SKM-1 (cell line): ENCODE measurements around the gene C4BPA.

Experiments used
- DNase-seq: peaks from one replicate; lab custom pipeline; 2025; ENCODE audit not compliant: unreplicated experiment; lab: John Stamatoyannopoulos, UW

Gene C4BPA

DNA sequence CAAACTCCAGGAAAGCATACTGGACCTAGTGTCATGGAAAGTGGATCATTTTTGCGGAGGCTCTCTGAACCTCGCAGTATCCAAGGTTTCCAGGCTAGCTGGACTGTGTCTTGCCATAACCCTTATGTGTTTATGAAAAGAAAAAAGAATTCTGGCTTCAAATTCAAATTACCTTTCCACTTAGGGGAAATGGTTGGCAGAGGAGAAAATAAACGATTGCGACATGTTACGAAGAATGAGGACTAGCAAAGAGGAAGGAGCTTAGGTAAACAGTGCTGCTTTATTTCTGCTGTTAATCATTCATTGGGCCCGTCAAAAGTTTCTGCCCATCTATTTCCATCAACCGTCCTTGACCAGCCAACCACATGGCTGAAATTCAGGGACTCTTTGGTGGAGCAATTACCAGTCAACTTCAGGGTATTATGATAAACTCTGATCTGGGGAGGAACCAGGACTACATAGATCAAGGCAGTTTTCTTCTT, at the start of gene C4BPA:
Gene C4BPA (plus strand): TSS at position 342 of the 482 bp plus-strand sequence. CDS start 8,793 bp downstream, outside the sequence.
- DNase-seq, result peak; percentile 46

DNA sequence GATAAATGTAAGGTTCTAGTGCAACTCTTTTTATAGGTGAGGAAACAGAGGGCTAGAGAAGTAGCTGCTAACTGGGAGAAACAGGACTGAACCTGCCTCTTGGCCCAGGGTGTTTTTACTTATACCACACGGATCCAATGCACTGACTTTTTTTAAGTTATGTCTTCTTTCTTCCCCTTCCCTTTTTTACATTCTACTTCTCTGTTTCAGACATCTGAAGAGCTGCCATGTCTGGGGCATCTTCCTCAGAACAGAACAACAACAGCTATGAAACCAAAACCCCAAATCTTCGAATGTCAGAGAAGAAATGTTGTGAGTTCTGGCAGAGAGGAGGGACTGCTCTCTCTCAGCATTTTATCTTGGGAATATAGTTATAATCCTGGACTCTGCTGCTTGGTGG, 49.5 kb upstream of the C4BPA start:
- DNase-seq, result peak; percentile 40

DNA sequence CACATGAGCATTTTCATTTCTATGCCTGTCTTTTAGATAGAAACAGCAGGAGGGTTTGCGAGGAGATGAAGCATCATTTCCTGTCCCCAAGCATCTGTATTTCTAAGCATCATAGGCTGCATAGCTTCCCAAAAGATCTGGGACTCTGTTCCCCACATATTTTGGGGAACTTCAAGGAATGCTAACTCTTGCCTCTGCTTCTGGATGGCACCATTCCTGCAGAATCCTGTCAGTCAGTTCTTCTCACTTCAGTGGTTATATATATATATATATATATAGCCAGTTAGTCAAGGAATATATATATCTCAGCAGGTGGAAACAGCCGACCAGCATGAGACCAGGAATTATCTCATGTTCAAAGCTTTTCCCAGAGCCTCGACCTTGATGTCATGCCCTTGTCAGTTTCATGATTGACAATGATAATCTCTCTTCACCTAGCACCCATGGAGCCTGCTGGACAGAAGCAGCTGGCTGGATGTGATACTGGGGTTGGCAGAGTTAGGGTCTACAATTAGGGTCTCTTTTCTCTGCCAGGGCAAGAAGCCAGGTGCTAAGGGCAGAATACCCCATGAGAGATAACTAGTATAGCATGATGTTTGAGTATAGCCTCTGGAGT, 48.5 kb upstream of the C4BPA start:
- DNase-seq, result no peak

DNA sequence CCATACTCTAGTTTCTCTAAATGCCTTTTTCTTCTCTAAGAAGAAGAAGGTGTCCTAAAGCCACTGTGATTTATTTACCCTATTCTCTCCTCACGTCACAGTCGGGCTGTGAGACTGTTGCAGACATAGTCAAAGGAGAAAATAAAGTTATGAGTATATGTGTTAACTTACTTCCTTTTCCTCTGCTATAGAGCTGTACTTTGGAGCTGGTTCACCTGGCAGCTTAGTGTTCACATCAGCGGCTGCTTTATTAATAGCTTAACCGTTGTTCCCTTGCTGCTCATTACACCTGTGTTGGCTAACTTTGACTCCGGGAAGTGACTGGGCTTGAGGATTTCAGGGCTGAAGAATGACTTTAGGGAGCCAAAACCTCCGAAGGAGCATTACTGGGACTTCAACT, 47.4 kb upstream of the C4BPA start:
- DNase-seq, result no peak

DNA sequence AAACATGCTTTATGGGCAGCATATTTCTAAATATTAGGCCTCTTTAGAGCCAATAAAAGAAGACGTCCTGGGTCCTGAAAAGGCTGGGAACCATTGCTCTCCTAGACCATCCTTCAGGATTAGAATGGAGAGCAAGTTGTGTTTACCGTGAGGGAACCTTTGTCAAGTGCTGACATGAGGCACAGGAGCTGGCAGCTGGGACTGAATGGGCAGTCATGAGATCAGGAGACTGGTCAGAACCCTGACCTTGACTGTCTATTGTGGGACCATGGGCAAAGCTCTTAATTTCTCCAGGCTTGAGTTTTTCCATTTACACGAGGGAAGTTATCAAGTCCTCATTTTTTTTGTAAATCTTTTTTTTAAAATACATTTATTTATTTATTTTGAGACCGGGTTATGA, 45.8 kb upstream of the C4BPA start:
- no peak for DNase-seq

DNA sequence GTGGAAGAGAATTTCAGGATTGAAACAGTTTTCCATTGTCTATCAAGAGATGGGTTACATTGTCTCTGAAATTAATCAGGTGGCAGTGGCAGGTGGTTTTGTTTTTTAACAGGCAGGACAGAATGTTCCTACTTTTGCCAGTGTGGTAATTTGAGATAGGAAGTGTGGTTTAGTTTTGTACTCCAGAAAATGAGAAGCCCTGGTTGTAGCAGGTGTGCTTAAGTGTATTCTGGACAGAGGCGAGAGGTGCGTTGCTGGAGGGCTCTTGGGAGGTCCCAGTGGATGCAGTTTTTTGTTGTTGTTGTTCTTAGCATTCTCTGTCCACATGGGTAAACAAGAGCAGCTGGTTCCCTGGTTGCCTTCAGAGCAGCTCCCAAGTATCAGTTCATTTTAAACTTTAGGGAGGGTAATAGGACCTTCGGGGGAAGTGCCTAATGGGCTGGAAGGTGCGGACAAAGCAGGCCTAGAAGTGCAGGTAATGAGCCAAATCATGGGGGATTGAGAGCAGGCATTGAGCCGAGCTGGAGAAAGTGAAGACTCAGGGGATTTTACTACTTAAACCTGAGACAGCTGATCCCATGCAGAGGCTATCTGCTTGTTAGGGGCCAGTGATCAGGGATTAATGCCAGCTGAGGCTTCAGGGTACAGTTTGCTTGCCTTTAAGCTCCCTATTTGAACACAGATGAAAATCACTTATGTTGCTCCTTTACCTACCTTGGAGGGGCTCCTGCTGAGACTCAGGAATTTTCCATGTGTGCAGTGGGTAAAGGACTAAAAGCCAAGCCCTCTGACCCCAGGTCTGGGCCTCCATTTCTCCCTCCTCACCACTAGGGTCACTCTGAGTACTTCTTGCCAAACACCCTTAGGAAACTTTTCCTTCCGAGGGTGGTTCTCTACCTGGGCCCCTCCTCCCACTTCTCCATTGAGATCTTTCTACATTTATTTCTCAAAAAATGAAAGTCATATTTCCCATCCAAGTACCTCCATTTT, 44.9 kb upstream of the C4BPA start:
- DNase-seq, result peak; percentile 12

DNA sequence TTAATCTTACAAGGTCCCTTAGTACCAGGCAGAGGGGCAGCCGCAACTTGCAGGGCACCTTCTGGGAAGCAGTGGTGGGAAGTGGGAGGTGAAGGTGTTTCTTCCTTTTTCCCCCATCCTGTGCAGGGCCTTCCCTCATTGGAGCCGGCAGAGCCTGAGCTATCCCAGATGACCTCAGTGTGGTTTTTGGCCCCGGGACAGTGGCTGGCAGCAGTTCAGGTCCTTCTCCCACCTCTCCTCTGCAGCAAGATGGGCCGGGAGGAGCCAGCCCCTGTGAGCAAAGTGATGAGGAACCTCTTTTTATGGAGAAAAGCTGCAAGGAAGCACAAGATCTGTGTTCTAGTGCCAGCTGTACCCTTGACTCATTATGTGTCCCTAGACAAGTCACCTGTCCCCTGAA, 44.2 kb upstream of the C4BPA start:
- DNase-seq, result no peak

DNA sequence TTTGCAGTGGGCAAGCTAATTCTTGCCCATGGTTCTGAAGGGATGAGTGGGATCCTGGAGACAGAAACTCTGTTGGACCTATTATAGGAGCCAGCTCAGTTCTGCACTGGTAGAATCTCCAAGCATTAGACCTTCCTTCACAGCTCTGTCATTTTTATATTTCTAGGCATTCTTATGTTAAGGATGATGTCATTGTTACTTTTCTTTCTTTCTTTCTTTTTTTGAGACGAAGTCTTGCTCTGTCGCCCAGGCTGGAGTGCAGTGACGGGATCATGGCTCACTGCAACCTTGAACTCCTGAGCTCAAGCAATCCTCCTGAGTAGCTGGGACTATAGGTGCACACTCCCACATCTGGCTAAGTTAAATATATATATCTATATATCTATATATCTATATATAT, 43.4 kb upstream of the C4BPA start:
- DNase-seq, result no peak

DNA sequence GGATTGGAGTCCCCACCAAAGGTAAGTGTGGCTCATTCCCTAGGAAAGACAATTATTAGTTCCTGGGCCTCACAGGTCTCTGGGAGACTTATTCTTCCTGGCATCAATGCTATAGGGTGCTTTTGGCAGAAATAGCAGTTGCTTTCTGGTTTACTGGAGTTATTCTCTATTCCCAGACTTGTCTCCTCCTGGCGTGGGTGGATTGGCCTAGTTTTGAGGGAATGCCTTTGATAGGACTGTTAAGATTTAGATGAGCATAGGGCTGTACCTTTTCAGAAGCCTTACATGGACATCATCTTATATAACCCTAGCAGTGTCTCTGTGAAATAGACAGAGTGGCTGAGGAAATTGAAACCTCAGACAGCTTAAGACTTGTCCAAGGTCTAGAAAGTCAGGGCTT, 42.0 kb upstream of the C4BPA start:
- no peak for DNase-seq

DNA sequence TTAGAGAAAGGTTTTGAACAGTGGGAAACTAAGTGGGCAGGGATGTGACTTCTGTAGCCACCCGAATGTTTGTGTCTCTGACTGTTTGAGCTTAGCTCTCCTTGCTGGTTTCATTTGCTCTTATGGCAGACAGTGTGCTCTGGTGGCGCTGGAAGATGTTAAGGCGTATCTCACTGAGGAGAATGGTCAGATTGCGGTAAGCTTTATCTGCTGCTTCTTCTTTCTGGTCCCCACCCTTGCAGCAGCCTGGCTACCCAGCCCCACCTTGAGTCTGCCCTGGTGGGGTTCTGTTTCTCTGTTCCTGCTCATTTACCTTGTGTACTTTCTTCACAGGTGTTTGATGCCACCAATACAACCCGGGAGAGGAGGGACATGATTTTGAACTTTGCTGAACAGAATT, 41.0 kb upstream of the C4BPA start:
- DNase-seq, result no peak

DNA sequence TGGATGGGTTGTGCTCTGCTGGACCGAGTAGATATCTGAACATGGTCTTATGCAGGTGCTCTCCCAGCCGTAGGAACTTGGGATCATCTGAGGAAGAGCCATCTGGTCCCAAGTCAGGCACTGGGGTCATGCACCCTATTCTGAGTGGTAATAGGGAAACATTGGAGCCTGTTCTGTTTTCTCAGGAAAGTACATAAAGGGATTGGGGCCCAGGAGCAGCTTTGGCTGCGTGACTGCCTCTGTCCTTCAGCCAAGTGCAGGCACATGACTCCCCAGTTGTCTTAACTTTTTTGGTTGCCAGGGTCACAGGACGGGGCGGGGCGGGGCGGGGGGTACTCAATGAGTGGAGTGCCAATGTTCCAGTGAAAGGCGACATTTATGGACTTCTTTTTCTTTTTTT, 39.5 kb upstream of the C4BPA start:
- DNase-seq, result no peak

DNA sequence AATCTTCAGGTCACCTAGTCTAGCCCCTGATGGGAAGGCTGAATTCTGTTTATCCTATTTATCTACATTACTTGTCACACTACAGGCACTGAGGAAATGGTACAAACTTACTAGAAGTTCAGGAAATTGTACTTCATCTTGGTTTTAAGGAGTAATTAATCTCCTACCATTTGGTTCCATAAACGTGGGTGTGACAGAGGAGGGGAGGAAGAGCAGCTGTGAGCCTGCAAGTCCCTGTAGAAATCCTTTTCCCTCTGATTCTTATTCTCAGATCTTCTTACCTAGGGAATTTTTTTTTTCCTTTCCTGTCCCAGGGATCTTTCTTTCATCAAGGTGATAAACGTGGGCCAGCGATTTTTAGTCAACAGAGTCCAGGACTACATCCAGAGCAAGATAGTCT, 36.8 kb upstream of the C4BPA start:
- no peak for DNase-seq

DNA sequence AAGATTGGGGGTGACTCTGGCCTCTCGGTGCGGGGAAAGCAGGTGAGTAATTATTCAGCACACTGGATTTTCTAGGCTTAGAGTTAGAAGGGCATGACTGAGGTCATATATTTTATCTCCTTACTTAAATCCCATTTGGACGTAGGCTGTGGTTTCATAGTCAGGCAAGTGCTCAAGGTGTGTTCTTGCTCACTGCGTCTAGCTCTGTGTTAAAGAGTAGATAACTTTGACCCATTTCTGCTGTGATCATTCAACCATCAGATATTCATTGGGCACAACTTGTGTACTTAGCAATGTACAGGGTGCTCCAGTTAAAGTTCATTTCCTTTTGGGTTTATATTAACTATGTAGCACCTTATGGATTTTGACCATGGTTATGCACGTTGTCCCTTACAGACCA, 36.4 kb upstream of the C4BPA start:
- DNase-seq, result no peak

DNA sequence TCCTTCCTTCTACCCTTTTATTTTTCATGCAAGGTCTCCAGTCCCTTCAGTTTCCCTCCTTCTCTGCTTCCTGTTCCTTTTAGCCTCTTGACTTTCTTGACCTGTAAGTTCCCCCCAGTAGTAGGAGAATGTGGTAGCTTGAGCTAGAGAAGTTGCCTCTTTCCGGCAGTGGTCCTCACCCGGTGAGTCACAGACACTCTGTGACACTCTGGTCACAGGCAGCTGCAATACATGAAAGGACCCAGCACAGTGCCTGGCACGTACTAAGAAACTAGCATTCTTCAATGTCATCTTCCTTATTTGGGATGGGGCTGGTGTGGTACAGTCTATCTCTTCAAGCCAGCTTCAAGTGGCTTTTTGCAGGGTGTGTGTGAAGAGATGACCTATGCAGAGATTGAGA, 35.0 kb upstream of the C4BPA start:
- DNase-seq, result peak; percentile 37

DNA sequence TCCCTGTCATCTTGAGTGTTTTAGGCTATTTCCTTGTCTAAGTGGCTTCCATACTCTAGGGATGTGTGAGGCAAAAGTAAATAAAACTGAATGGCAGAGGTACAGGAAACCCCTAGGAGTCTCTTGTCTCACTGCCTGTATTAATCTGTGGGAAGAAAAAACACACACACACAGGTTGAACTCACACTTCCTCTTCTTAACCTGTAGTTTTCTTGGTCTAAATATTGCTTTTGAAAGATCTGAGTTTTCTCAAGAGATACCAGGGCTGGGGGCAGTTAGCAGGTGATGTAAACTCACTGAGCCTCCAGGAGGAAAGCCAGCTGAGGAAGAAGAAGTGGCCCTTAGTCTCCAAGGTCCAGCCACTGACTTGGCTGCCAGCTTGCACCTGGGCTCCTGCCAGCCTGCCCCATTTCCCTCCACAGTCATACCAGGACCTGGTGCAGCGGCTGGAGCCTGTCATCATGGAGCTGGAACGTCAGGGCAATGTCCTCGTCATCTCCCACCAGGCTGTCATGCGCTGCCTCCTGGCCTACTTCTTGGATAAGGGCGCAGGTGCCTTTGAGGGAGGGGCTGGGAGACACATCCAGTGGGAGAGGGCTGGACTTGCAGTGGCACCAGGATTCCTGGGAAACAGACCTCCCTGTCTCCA, 34.1 kb upstream of the C4BPA start:
- DNase-seq, result peak; percentile 17

DNA sequence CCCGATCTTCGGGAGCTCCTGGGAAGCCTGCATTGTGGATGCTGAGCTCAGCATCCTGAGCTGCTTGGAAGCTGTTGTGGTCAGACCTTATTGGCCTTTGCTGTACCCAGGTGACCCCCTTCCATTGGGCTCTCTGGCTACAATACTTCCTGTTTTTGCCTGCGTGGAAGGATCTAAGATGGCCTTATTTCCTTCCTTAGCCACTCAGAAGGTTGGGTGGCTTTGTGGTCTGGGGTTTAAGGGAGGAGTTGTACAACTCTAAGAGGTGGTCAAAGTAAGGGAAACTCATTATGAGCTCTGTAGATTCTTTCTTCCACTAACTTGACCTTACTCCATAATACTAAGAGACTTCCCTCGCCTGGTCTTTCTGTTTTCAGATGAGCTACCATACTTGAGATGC, 33.2 kb upstream of the C4BPA start:
- peak; percentile 92 for DNase-seq

DNA sequence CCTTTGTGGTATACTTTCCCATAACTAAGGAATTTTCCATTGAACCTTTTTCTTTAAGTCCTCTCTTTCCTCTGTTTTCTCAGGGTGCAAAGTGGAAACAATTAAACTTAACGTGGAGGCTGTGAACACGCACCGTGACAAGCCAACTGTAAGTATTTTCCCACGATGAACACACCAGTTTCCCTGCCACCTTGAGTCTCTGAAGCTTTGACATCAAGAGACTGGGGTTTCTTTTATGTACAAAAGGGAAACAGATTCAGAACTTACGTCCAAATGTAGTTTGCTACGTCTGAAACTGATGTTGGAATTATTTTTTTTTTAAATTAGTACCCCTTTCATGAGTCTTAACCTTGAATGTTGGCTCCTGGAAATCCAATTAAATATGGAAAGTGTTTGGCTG, 32.6 kb upstream of the C4BPA start:
- DNase-seq, result no peak

DNA sequence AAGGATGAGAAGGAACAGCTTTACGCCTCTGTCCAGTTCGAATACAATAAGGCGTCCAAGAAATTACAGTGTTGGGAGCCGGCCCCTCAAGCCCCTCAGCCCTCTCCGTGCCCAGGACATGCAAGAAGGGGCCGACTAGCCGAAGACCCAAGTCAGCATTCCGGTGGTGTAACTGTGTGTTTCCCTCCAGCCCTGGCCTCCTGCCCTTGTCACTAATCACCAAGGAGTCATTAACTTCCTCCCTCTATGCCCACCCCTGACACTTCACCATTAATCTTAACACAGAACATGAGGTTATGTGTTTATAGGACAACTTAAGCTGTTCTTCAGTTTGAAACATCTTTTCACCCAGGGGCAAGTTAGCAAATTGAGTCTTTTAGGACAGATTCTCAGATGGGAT, 31.8 kb upstream of the C4BPA start:
- no peak for DNase-seq

DNA sequence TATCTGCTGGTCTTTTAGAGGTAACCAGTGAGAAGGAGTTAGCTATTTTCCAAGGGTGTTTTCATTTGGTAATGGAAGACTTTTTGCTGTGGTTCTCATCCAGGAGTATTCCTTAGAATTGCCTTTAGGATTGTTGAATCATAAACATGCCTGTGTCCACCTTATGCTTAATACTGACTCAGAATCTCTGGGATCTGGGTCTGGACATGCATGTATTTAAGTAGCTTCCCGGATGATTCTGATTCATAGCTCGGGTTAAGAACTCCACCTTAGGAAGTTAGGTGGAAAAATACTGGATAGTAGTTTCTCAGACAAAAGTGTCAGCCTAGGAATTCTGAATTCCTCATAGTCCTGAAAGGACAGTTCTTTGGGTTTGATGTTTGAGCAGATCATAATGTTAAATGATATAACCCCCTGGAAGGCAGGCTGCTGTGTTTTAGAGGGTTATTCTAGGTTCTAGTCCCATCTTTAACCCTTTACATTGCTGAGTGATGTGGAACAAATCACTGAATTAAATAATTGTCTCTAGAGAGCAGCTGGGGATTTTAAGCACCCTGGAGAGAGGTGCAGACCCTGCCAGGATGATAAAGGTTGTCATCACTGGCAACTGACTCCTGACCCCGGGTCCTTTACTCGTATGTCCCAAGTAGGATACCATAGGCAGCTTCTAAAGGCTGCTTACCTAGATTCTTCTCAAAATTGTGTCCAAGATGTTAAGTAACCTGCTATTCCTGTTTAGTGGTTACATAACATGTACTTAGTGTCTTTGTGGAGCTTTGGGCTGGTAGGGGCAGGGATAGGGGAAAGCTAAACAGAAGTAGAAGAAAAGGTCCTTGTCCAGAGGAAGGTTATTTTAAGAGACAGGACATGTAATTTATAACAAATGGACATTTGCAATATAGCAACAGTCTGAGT, 29.9 kb upstream of the C4BPA start:
- DNase-seq, result no peak

DNA sequence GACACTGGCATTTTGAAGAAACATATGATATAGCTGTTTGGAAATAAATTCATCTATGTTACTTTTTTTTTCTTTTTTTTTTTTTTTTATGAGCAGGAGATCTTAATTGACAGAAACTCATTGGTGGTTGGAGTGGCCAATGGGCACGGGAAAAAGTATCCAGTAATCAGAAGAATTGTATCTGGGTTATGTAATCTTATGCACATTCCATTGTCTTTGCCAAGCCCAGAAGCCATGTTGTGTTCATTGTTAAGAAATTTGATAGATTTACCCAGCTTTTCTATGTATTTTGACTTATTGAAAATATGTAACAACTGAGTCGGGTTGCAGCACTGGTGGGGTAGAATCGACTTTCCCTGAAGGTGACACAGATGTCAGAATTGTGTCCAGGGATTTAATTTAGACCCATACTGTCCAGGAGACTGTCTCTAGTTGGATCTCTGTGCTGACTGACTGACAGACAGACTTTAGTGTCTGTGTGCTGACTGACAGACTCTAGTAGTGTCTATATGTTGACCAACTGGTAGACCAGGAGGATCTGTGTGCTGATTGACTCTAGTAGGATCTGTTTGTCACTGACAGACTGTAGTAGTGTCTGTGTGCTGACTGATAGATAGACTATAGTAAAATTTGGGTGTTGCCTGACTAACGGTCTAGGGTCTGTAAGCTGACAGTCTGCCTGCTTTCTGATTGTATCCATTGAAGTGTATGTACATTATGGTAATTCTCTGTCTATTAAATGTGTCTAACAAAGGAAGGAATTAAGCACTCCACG, 27.7 kb upstream of the C4BPA start:
- DNase-seq, result no peak
